HG03025 (cell line): ENCODE data around the gene IL17RD.

Experiments used
- ATAC-seq: cut with Tn5 transposase; IDR thresholded peaks from one replicate; pipeline ENCODE4 v1.9.1; 2021; ENCODE audit warnings: mild to moderate bottlenecking, moderate library complexity; ENCODE audit not compliant: unreplicated experiment, low FRiP score

IL17RD gene

GRCh38 chr3:57164657-57165573 lies at the start of gene IL17RD:
Gene IL17RD (minus strand): TSS chr3:57165353. CDS start chr3:57165286, 67 bp downstream.
- no peak for ATAC-seq

DNA sequence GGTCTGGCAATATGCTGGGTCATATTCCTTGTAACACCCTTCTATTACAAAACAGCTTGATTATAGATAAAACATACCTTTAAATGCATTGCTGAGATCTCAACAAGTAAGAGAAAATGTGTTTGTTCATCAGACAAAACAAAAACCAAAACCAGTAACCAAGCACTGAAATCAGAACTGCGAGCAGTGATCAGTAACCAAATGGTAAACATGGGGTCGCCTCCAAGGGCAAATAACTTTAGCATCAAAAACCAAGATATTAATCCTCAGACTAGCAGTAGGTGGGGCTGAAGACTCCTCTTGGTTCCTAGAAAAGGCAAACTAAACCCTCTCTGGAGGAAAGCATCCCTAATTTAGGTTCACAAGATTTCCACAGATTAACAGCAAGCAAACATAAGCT lies 41.3 kb upstream of the IL17RD start:
- no peak for ATAC-seq

DNA sequence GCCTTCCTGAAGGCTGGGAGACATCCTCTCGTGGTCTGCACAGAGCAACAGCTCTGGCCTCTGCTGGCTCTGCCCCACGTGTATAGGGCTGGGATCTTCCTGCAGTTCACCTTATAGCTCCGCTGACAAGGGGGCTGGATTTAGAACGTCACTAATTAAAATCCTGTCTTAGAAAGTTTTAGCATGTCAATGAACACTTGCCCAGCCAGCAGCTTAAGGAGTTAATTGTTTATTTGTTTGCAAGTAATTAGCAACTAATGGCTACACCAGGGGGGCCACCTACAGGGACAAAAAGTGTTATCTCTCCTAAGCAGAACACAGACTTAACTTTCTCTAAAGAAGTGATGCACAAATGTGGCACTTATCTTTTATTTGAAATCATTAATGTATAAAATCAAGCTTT lies 34.7 kb upstream of the IL17RD start, which contains the start of gene HESX1:
Gene HESX1, minus strand, starts transcription at position 84 of the 403 bp plus-strand sequence. Its CDS starts 60 bp downstream, at position 24.
- ATAC-seq, result no peak

- ATAC-seq, result no peak
Observed at GRCh38 chr3:57194641-57195040, 29.5 kb upstream of the IL17RD start.

DNA sequence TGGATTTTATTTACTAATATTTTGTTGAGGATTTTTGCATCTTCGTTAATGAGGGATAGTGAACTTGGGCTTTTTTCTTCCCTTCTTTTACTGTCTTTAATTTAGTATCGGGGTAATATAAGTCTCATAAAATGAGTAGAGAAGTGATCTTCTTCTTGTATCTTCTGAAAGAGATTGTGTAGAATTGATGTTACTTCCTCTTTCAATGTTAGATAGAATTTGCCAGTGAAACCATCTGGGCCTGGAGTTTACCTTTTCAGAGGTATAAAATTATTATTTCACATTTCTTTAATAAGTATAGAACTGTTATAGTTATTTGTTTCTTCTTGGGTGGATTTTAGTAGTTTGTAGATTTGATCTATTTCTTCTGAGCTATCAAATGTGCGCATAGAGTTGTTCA lies 26.9 kb upstream of the IL17RD start:
- ATAC-seq, result no peak

DNA sequence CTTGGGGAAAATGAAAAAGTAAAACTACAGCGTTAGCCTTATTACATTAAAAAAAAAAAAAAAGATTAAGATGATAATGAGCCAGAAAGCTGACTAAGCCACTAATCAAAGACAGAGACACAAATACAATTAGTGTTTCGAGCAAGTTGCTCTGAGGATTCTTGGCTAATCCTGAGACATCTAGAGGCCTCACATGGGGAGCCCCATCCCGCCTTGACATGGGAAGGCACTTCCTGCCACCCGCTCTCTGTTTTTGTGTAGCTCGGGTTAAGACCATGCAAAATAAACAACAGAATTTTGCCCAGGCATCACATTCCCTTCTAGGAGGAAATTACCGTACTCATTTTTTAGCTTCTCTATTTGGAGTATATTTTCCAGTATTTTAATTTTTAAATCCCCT lies 19.4 kb upstream of the IL17RD start:
- no peak for ATAC-seq

DNA sequence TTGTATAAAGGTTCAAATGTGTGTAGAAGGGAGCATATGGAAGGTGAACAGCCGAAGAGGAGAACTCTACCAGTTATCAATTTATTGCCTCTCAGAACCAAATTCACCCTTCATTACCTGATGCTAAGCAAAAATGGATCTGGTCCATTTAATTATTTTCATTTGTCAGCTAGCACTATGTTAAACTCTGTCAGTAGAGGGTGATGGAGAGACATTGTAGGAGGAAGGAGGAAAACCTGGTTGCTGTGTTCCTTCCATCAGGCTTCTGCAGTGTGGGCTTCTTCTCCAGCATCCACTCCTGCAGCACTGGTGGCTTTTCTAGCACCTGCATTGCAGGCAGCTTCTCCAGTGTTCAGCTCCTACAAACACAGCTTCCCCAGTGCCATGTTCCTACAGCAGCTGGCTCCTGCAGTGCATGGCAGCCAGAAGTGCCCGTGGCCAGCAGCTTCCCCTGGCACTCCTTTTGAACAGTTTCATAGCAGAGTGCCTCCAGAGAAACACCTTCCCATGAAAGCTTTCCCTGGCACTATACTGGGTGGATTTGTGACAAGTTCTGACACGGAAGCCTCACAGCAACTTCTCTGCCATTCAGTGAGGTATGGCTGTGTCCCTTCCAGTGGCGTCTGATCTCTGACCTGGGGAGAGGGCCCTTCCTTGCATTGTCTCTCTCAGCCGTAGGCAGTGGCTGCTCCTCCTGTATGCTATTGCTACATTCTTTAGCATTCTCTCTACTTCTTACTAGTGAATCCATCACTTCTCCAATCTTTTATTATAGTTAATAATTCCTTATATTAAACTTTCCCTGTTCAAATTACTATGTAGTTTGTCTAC lies 14.6 kb upstream of the IL17RD start:
- no peak for ATAC-seq

DNA sequence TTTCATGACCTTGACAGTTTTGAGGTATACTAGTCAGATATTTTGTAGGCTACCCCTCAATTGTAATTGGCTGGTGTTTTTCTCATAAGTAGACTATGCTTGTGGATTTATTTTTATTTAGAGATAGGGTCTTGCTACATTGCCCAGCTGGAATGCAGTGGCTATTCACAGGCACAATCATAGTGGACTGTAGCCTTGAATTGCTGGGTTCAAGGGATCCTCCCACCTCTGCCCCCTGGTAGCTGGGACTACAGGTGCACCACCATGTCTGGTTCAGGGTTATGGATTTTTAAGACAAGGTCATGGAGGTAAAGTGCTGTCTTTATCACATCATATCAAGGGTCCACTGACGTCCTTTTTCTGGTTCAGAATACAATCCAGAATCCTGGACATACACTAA lies 10.9 kb upstream of the IL17RD start:
- ATAC-seq, result no peak

- no peak for ATAC-seq
Observed at GRCh38 chr3:57173687-57174086, 8.5 kb upstream of the IL17RD start.

- no peak for ATAC-seq
Observed at GRCh38 chr3:57170946-57171345, 5.8 kb upstream of the IL17RD start.

GRCh38 chr3:57169872-57170623 lies 4.9 kb upstream of the IL17RD start:
- ATAC-seq, result peak; percentile 56

DNA sequence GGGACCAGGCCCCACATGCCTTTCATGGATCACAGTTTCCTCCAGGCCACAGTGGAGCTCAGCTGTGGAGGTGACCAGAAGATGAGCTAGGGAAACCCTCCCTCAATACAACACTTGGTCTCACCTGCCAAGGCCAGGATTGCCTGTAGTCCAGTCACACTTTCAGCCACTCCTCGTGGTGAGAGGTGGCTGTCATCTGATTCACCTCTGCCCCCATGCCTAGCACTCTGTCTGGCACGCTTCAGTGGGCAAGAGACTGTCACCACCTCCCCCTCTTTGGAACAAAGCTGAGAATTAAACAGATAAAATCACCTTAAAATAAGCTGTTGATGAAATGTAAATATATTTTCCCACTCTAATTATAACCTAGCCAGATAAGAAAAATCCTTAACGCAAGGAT lies 4.0 kb upstream of the IL17RD start:
- no peak for ATAC-seq

DNA sequence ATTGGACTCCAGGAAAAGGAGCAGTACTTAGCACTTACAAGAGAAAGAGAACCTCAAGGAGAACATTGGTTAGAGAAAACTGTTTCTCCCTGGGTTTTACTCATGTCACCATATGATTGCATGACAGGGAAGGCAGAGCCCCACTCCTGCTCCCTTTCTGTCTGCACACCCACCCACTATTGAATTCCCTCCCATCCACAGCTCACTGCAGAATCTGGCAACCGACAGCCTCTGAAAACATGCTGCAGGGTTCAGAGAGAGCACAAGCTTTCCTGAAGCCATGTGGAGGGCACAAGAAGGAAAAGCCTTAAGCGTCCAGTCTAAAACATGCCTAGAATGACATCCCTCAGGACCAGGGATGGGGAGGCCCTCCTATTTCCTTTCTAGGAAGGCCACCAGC lies 3.0 kb upstream of the IL17RD start:
- ATAC-seq, result no peak

- no peak for ATAC-seq
Observed at GRCh38 chr3:57166660-57167059, 1.5 kb upstream of the IL17RD start.

DNA sequence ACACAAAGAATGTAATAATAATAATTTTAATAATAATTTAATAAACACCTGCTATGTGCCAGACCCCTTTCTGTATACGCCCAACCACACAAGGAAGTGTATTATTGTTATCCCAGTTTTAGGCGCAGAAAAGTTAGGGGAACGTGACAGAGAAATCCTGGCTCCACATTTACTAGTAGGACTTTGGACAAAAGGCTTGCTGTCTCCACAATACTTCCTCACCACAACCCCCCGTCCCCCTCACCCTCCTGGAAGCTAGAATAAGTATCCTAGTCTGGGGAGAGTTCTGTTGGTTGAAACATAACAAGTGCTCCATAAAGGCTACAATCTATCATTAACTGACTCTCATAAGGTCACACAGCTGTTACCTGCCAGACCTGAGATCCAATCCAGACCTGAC lies 488 bp upstream of the IL17RD start:
- no peak for ATAC-seq

DNA sequence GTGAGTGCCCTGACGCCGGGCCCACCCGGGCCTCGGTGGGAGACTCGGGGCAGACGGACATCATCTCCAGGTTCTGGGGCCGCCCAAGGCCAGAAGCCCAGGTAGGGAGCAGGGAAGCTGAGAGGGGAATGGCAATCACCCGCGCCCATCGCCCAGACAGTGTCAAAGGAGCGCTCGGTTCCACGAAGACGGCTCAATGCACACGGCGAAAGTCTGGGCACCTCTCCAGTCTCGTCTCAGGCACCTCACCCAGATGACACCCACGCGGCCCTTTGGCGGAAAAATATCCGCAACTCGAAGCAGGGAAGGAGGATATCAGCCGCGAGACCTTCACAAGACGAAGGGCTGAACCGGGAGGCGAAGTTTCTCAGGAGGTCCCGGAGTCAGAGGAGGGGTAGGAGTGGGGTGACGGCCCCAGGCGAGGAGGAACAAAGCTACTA lies 916 bp downstream of the IL17RD start:
- ATAC-seq, result no peak

- ATAC-seq, result no peak
Observed at GRCh38 chr3:57163751-57164150, 1.4 kb downstream of the IL17RD start.

- ATAC-seq, result no peak
Observed at GRCh38 chr3:57161915-57162314, 3.2 kb downstream of the IL17RD start.

GRCh38 chr3:57160765-57161538 lies 4.2 kb downstream of the IL17RD start:
- ATAC-seq, result no peak
